ENCODE results near the gene FUZ.

Gene FUZ

GRCh38 chr19:49818649-49819370 is 5.7 kb upstream of the FUZ start:
- peak overlapping the region; percentile 81 to 94 (median 91) for H3K9ac ChIP-seq (ENCODE audit: low read length in 5 of 5)
- peaks cover 0 to 15% (median 13%) of the 10 kb centered on the region in 5 donors for H3K36me3 ChIP-seq (ENCODE audit: control insufficient read depth in 5 of 5, insufficient read depth in 5 of 5, low read length in 5 of 5)
- H3K27me3 ChIP-seq (ENCODE audit: control insufficient read depth in 5 of 5, insufficient read depth in 4 of 5, low read length in 5 of 5), result no peaks in the 10 kb centered on the region
- H3K4me3 ChIP-seq (ENCODE audit: low read depth in 1 of 5, low read length in 5 of 5), result peak overlapping the region; percentile 92 to 98 (median 94)
- H3K4me1 ChIP-seq (ENCODE audit: control insufficient read depth in 5 of 5, insufficient read depth in 5 of 5, low read length in 5 of 5), result peaks cover 2 to 30% (median 25%) of the 10 kb centered on the region in 5 donors
- H3K27ac ChIP-seq (ENCODE audit: low read depth, low read length), result peak overlapping the region; percentile 90
- H3K9me3 ChIP-seq (ENCODE audit: control insufficient read depth in 5 of 5, low read length in 5 of 5), result no peaks in the 10 kb centered on the region

- H3K27me3 ChIP-seq (ENCODE audit: control insufficient read depth in 5 of 5, insufficient read depth in 4 of 5, low read length in 5 of 5), result no peaks in the 10 kb centered on the region
- H3K9me3 ChIP-seq (ENCODE audit: control insufficient read depth in 5 of 5, low read length in 5 of 5), result no peaks in the 10 kb centered on the region
- peak within 1 kb of the TSS; percentile 81 to 94 (median 91) for H3K9ac ChIP-seq (ENCODE audit: low read length in 5 of 5)
- peaks cover 4 to 32% (median 28%) of the 10 kb centered on the region in 5 donors for H3K4me1 ChIP-seq (ENCODE audit: control insufficient read depth in 5 of 5, insufficient read depth in 5 of 5, low read length in 5 of 5)
- H3K27ac ChIP-seq (ENCODE audit: low read depth, low read length), result peak within 1 kb of the TSS; percentile 90
- H3K36me3 ChIP-seq (ENCODE audit: control insufficient read depth in 5 of 5, insufficient read depth in 5 of 5, low read length in 5 of 5), result peaks cover 0 to 8% (median 6%) of the 10 kb centered on the region in 5 donors
- peak within 1 kb of the TSS; percentile 92 to 98 (median 94) for H3K4me3 ChIP-seq (ENCODE audit: low read depth in 1 of 5, low read length in 5 of 5)
These were observed 5.0 kb upstream of the FUZ start, which contains the start of gene MED25 for GRCh38 chr19:49817964-49818648. MED25 (plus strand) TSS chr19:49818289; CDS start chr19:49818342, 53 bp downstream.

- Histone ChIP-seq H3K9ac (ENCODE audit: low read length in 5 of 5) (peak overlapping the region in 1 of 5 donors; percentile 40), H3K27me3 (ENCODE audit: control insufficient read depth in 5 of 5, insufficient read depth in 4 of 5, low read length in 5 of 5) (no peaks in the 10 kb centered on the region), H3K36me3 (ENCODE audit: control insufficient read depth in 5 of 5, insufficient read depth in 5 of 5, low read length in 5 of 5) (peaks cover 0 to 5% (median 4%) of the 10 kb centered on the region in 5 donors), H3K9me3 (ENCODE audit: control insufficient read depth in 5 of 5, low read length in 5 of 5) (no peaks in the 10 kb centered on the region), H3K4me1 (ENCODE audit: control insufficient read depth in 5 of 5, insufficient read depth in 5 of 5, low read length in 5 of 5) (peaks cover 8 to 39% (median 37%) of the 10 kb centered on the region in 5 donors), H3K27ac (ENCODE audit: low read depth, low read length) (peak overlapping the region; percentile 90), H3K4me3 (ENCODE audit: low read depth in 1 of 5, low read length in 5 of 5) (peak overlapping the region in 1 of 5 donors; percentile 94)
These were observed 3.5 kb upstream of the FUZ start for GRCh38 chr19:49816590-49816989.

GRCh38 chr19:49814010-49814409 is 918 bp upstream of the FUZ start:
- Histone ChIP-seq H3K4me1 (ENCODE audit: control insufficient read depth in 5 of 5, insufficient read depth in 5 of 5, low read length in 5 of 5) (peaks cover 11 to 43% (median 40%) of the 10 kb centered on the region in 5 donors), H3K9me3 (ENCODE audit: control insufficient read depth in 5 of 5, low read length in 5 of 5) (no peaks in the 10 kb centered on the region), H3K27ac (ENCODE audit: low read depth, low read length) (peak overlapping the region; percentile 79), H3K27me3 (ENCODE audit: control insufficient read depth in 5 of 5, insufficient read depth in 4 of 5, low read length in 5 of 5) (no peaks in the 10 kb centered on the region), H3K36me3 (ENCODE audit: control insufficient read depth in 5 of 5, insufficient read depth in 5 of 5, low read length in 5 of 5) (no peaks in the 10 kb centered on the region), H3K4me3 (ENCODE audit: low read depth in 1 of 5, low read length in 5 of 5) (peak overlapping the region in 4 of 5 donors; percentile 92 to 99 (median 98)), H3K9ac (ENCODE audit: low read length in 5 of 5) (no peak overlapping the region)

GRCh38 chr19:49812452-49812996 is 568 bp downstream of the FUZ start:
- Histone ChIP-seq H3K9ac (ENCODE audit: low read length in 5 of 5) (peak overlapping the region in 4 of 5 donors; percentile 55 to 79 (median 68)), H3K4me1 (ENCODE audit: control insufficient read depth in 5 of 5, insufficient read depth in 5 of 5, low read length in 5 of 5) (peaks cover 11 to 47% (median 39%) of the 10 kb centered on the region in 5 donors)

GRCh38 chr19:49811328-49811727 is 1.8 kb downstream of the FUZ start:
- Histone ChIP-seq H3K4me3 (ENCODE audit: low read depth in 1 of 5, low read length in 5 of 5) (no peak overlapping the region), H3K4me1 (ENCODE audit: control insufficient read depth in 5 of 5, insufficient read depth in 5 of 5, low read length in 5 of 5) (peaks cover 11 to 44% (median 36%) of the 10 kb centered on the region in 5 donors), H3K27me3 (ENCODE audit: control insufficient read depth in 5 of 5, insufficient read depth in 4 of 5, low read length in 5 of 5) (no peaks in the 10 kb centered on the region), H3K9ac (ENCODE audit: low read length in 5 of 5) (no peak overlapping the region), H3K9me3 (ENCODE audit: control insufficient read depth in 5 of 5, low read length in 5 of 5) (no peaks in the 10 kb centered on the region), H3K36me3 (ENCODE audit: control insufficient read depth in 5 of 5, insufficient read depth in 5 of 5, low read length in 5 of 5) (peaks cover 0 to 17% (median 7%) of the 10 kb centered on the region in 5 donors), H3K27ac (ENCODE audit: low read depth, low read length) (no peak overlapping the region)

More at GRCh38 chr19:49812452-49812996, 568 bp downstream of the FUZ start:
- Histone ChIP-seq H3K9me3 (ENCODE audit: control insufficient read depth in 5 of 5, low read length in 5 of 5) (no peaks in the 10 kb centered on the region), H3K4me3 (ENCODE audit: low read depth in 1 of 5, low read length in 5 of 5) (peak overlapping the region; percentile 46 to 99 (median 92)), H3K27ac (ENCODE audit: low read depth, low read length) (peak overlapping the region; percentile 79), H3K36me3 (ENCODE audit: control insufficient read depth in 5 of 5, insufficient read depth in 5 of 5, low read length in 5 of 5) (peaks cover 0 to 6% (median under 1%) of the 10 kb centered on the region in 5 donors), H3K27me3 (ENCODE audit: control insufficient read depth in 5 of 5, insufficient read depth in 4 of 5, low read length in 5 of 5) (no peaks in the 10 kb centered on the region)

- H3K4me1 ChIP-seq (ENCODE audit: control insufficient read depth in 5 of 5, insufficient read depth in 5 of 5, low read length in 5 of 5), result peaks cover 11 to 44% (median 36%) of the 10 kb centered on the region in 5 donors
These were observed 3.1 kb downstream of the FUZ start for GRCh38 chr19:49809941-49810389.

GRCh38 chr19:49809160-49809940 is 3.7 kb downstream of the FUZ start:
- Histone ChIP-seq H3K27me3 (ENCODE audit: control insufficient read depth in 5 of 5, insufficient read depth in 4 of 5, low read length in 5 of 5) (no peaks in the 10 kb centered on the region), H3K9ac (ENCODE audit: low read length in 5 of 5) (peak overlapping the region; percentile 40 to 83 (median 68)), H3K4me1 (ENCODE audit: control insufficient read depth in 5 of 5, insufficient read depth in 5 of 5, low read length in 5 of 5) (peaks cover 11 to 44% (median 36%) of the 10 kb centered on the region in 5 donors), H3K9me3 (ENCODE audit: control insufficient read depth in 5 of 5, low read length in 5 of 5) (no peaks in the 10 kb centered on the region), H3K36me3 (ENCODE audit: control insufficient read depth in 5 of 5, insufficient read depth in 5 of 5, low read length in 5 of 5) (peaks cover 0 to 34% (median 20%) of the 10 kb centered on the region in 5 donors), H3K27ac (ENCODE audit: low read depth, low read length) (peak overlapping the region; percentile 50), H3K4me3 (ENCODE audit: low read depth in 1 of 5, low read length in 5 of 5) (peak overlapping the region; percentile 39 to 87 (median 81))

More at GRCh38 chr19:49809941-49810389, 3.1 kb downstream of the FUZ start:
- no peaks in the 10 kb centered on the region for H3K27me3 ChIP-seq (ENCODE audit: control insufficient read depth in 5 of 5, insufficient read depth in 4 of 5, low read length in 5 of 5)
- peak overlapping the region; percentile 38 to 87 (median 81) for H3K4me3 ChIP-seq (ENCODE audit: low read depth in 1 of 5, low read length in 5 of 5)
- peaks cover 0 to 28% (median 14%) of the 10 kb centered on the region in 5 donors for H3K36me3 ChIP-seq (ENCODE audit: control insufficient read depth in 5 of 5, insufficient read depth in 5 of 5, low read length in 5 of 5)
- H3K9me3 ChIP-seq (ENCODE audit: control insufficient read depth in 5 of 5, low read length in 5 of 5), result no peaks in the 10 kb centered on the region
- peak overlapping the region; percentile 40 to 83 (median 68) for H3K9ac ChIP-seq (ENCODE audit: low read length in 5 of 5)
- H3K27ac ChIP-seq (ENCODE audit: low read depth, low read length), result peak overlapping the region; percentile 50

GRCh38 chr19:49808711-49809159 is 4.4 kb downstream of the FUZ start:
- peaks cover 11 to 40% (median 31%) of the 10 kb centered on the region in 5 donors for H3K4me1 ChIP-seq (ENCODE audit: control insufficient read depth in 5 of 5, insufficient read depth in 5 of 5, low read length in 5 of 5)
- peak overlapping the region in 4 of 5 donors; percentile 40 to 83 (median 76) for H3K9ac ChIP-seq (ENCODE audit: low read length in 5 of 5)
- peaks cover 0 to 39% (median 22%) of the 10 kb centered on the region in 5 donors for H3K36me3 ChIP-seq (ENCODE audit: control insufficient read depth in 5 of 5, insufficient read depth in 5 of 5, low read length in 5 of 5)
- peak overlapping the region; percentile 50 for H3K27ac ChIP-seq (ENCODE audit: low read depth, low read length)
- peak overlapping the region; percentile 55 to 87 (median 81) for H3K4me3 ChIP-seq (ENCODE audit: low read depth in 1 of 5, low read length in 5 of 5)
- no peaks in the 10 kb centered on the region for H3K27me3 ChIP-seq (ENCODE audit: control insufficient read depth in 5 of 5, insufficient read depth in 4 of 5, low read length in 5 of 5)
- no peaks in the 10 kb centered on the region for H3K9me3 ChIP-seq (ENCODE audit: control insufficient read depth in 5 of 5, low read length in 5 of 5)
